Neuronal stem cell (in vitro differentiated cells): ENCODE results near the gene PCMT1.

Experiments
- DNase-seq: peaks from one replicate; pipeline ENCODE4 v3.0.0-alpha.2; 2013; ENCODE audit warnings: low spot score
- H2AFZ ChIP-seq: one replicate; pipeline ENCODE4 v1.6.1; 2013; ENCODE audit warnings: mild to moderate bottlenecking, low read length, inconsistent platforms
- H2AK5ac ChIP-seq: 2 replicates; pipeline ENCODE4 v1.6.1; 2013; ENCODE audit warnings: low read depth, mild to moderate bottlenecking, inconsistent platforms, low read length, moderate library complexity, mixed read lengths
- H2BK120ac ChIP-seq: 2 replicates; pipeline ENCODE4 v1.6.1; 2013; ENCODE audit warnings: low read depth, mild to moderate bottlenecking, inconsistent platforms, low read length, moderate library complexity, mixed read lengths
- H2BK12ac ChIP-seq: one replicate; pipeline ENCODE4 v1.6.1; 2013; ENCODE audit warnings: low read length, inconsistent platforms
- H2BK15ac ChIP-seq: 2 replicates; pipeline ENCODE4 v1.6.1; 2013; ENCODE audit warnings: mild to moderate bottlenecking, low read length, inconsistent platforms, mixed read lengths
- H2BK5ac ChIP-seq: one replicate; pipeline ENCODE4 v1.6.1; 2013; ENCODE audit warnings: inconsistent platforms, mild to moderate bottlenecking, low read length, moderate library complexity
- H3K14ac ChIP-seq: one replicate; pipeline ENCODE4 v1.6.1; 2013; ENCODE audit warnings: low read length, inconsistent platforms
- H3K18ac ChIP-seq: 2 replicates; pipeline ENCODE4 v1.6.1; 2013; ENCODE audit warnings: low read length, inconsistent platforms
- H3K23ac ChIP-seq: 2 replicates; pipeline ENCODE4 v1.6.1; 2013; ENCODE audit warnings: low read depth, mild to moderate bottlenecking, mixed read lengths, low read length, inconsistent platforms; ENCODE audit not compliant: poor library complexity
- H3K27ac ChIP-seq: replicated peaks from 3 replicates; pipeline ENCODE4 v1.5.1; 2013; ENCODE audit warnings: low read length, inconsistent platforms
- H3K27me3 ChIP-seq, 3 experiments: 2 replicates each; pipeline ENCODE4 v1.6.1; 2013; ENCODE audit warnings: low read length in 3 of 3, mild to moderate bottlenecking in 2 of 3, inconsistent platforms in 1 of 3, low read depth in 1 of 3, mixed read lengths in 1 of 3, moderate library complexity in 1 of 3; ENCODE audit not compliant: control insufficient read depth in 3 of 3, insufficient read depth in 3 of 3
- H3K36me3 ChIP-seq, 2 donors: replicated peaks in 1 of 2; 2 replicates each; pipeline ENCODE4 v1.6.1; 2013; ENCODE audit warnings: low read length in 2 of 2; ENCODE audit not compliant: control insufficient read depth in 2 of 2, insufficient read depth in 2 of 2
- H3K4ac ChIP-seq: 2 replicates; pipeline ENCODE4 v1.6.1; 2013; ENCODE audit warnings: inconsistent platforms, mild to moderate bottlenecking, low read length, moderate library complexity
- H3K4me1 ChIP-seq, 2 donors: 1 replicate in 1 of 2; 2 replicates in 1 of 2; pipeline ENCODE4 v1.6.1; 2013; ENCODE audit warnings: low read length in 2 of 2, low read depth in 1 of 2; ENCODE audit not compliant: control insufficient read depth in 2 of 2, insufficient read depth in 1 of 2
- H3K4me2 ChIP-seq: one replicate; pipeline ENCODE4 v1.6.1; 2013; ENCODE audit warnings: mild to moderate bottlenecking, low read length, inconsistent platforms; ENCODE audit not compliant: insufficient read depth, poor library complexity, severe bottlenecking
- H3K4me3 ChIP-seq, 2 donors: 2 replicates each; pipeline ENCODE4 v1.5.1; 2013; ENCODE audit warnings: low read length in 2 of 2, mild to moderate bottlenecking in 2 of 2, inconsistent platforms in 1 of 2, moderate library complexity in 1 of 2
- H3K79me1 ChIP-seq: one replicate; pipeline ENCODE4 v1.6.1; 2013; ENCODE audit warnings: low read depth, mild to moderate bottlenecking, inconsistent platforms, low read length, moderate library complexity
- H3K9ac ChIP-seq: one replicate; pipeline ENCODE4 v1.6.1; 2013; ENCODE audit warnings: mild to moderate bottlenecking, low read depth, low read length, inconsistent platforms; ENCODE audit not compliant: poor library complexity
- H3K9me3 ChIP-seq, 2 donors: replicated peaks in 1 of 2; 2 replicates each; pipeline versions ENCODE3 to v1.6.1; 2013; ENCODE audit warnings: low read length in 2 of 2, mild to moderate bottlenecking in 2 of 2, inconsistent platforms in 1 of 2, low read depth in 1 of 2, mixed read lengths in 1 of 2, moderate library complexity in 1 of 2; ENCODE audit not compliant: control insufficient read depth in 2 of 2, insufficient read depth in 1 of 2
- H4K8ac ChIP-seq: one replicate; pipeline ENCODE4 v1.6.1; 2013; ENCODE audit warnings: low read depth, mild to moderate bottlenecking, inconsistent platforms, low read length, moderate library complexity
- H4K91ac ChIP-seq: one replicate; pipeline ENCODE4 v1.6.1; 2013; ENCODE audit warnings: low read length, low read depth, mild to moderate bottlenecking, inconsistent platforms; ENCODE audit not compliant: poor library complexity
- WGBS, 2 donors: extraction: QIAGEN DNeasy Blood & Tissue Kit; methylation state at CpG; one replicate each; pipeline ENCODE4 v1.1.7; 2013; ENCODE audit warnings: missing lambda C conversion rate in 2 of 2, mixed read lengths in 1 of 2; ENCODE audit not compliant: insufficient read length in 2 of 2, insufficient replicate concordance in 1 of 2; ENCODE audit errors: extremely low coverage in 2 of 2; 5-methylcytosine and 5-hydroxymethylcytosine counted together

The PCMT1 gene

DNA sequence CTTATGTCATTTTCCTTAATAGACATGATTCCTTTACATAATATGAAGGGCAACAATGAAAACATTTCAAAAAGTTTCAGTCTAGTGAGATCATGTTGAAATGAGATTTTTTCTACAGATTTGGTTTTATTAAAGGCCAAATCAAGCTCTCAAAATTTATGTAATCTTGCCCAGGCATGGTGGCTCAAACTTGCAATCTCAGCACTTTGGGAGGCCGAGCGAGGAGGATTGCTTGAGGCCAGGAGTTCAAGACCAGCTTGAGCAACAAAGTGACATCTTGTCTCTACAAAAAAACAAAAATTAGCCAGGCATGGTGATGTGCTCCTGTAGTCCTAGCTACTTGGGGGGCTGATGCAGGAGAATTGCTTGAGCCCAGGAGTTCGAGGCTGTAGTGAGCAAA is 63.8 kb downstream of the PCMT1 start:
- Histone ChIP-seq H2BK5ac (no peak overlapping the region), H3K36me3 (peaks cover 0 to 14% of the 10 kb centered on the region in 2 donors), H4K8ac (no peak overlapping the region), H2AK5ac (no peak overlapping the region), H3K27ac (no peak overlapping the region), H2BK12ac (no peak overlapping the region), H2BK120ac (no peak overlapping the region), H3K23ac (no peak overlapping the region), H4K91ac (no peak overlapping the region), H3K4ac (no peak overlapping the region), H3K9ac (no peak overlapping the region), H3K9me3 (no peaks in the 10 kb centered on the region), H3K4me2 (no peak overlapping the region), H3K27me3 (no peaks in the 10 kb centered on the region), H3K18ac (no peak overlapping the region), H2BK15ac (no peak overlapping the region), H2AFZ (no peak overlapping the region), H3K79me1 (no peaks in the 10 kb centered on the region), H3K4me1 (no peaks in the 10 kb centered on the region), H3K4me3 (no peak overlapping the region), H3K14ac (no peak overlapping the region)
- no CpG with 5 or more reads among the region's 3 CpGs for WGBS, 2 donors
- no peak for DNase-seq

- Histone ChIP-seq H3K4ac (no peak overlapping the region), H2BK120ac (no peak overlapping the region), H3K23ac (no peak overlapping the region), H4K8ac (no peak overlapping the region), H2BK15ac (no peak overlapping the region), H3K4me2 (no peak overlapping the region), H3K14ac (no peak overlapping the region), H3K4me3 (no peak overlapping the region), H2BK5ac (no peak overlapping the region), H2BK12ac (no peak overlapping the region), H3K36me3 (peaks cover 0 to 29% of the 10 kb centered on the region in 2 donors), H2AFZ (no peak overlapping the region), H3K9ac (no peak overlapping the region), H4K91ac (no peak overlapping the region), H3K27me3 (no peaks in the 10 kb centered on the region), H3K27ac (no peak overlapping the region), H3K4me1 (no peaks in the 10 kb centered on the region), H3K18ac (no peak overlapping the region), H3K79me1 (no peaks in the 10 kb centered on the region), H2AK5ac (no peak overlapping the region), H3K9me3 (no peaks in the 10 kb centered on the region)
- no peak for DNase-seq
- no CpG with 5 or more reads among the region's 4 CpGs for WGBS, 2 donors
Observed at GRCh38 chr6:149815788-149816187, 66.2 kb downstream of the PCMT1 start.

- no peaks in the 10 kb centered on the region for H3K4me1 ChIP-seq
- H3K23ac ChIP-seq = no peak overlapping the region
- no peak overlapping the region for H3K9ac ChIP-seq
- no peaks in the 10 kb centered on the region for H3K9me3 ChIP-seq
- no peak overlapping the region for H3K4me2 ChIP-seq
- H3K14ac ChIP-seq = no peak overlapping the region
- H2AFZ ChIP-seq = no peak overlapping the region
- no peak overlapping the region for H2BK120ac ChIP-seq
- H3K4me3 ChIP-seq = no peak overlapping the region
- no CpG with 5 or more reads among the region's 7 CpGs for WGBS, 2 donors
- H3K79me1 ChIP-seq = no peaks in the 10 kb centered on the region
- no peaks in the 10 kb centered on the region for H3K27me3 ChIP-seq
- no peak for DNase-seq
- H3K18ac ChIP-seq = no peak overlapping the region
- peaks cover 0 to 55% of the 10 kb centered on the region in 2 donors for H3K36me3 ChIP-seq
- no peak overlapping the region for H4K8ac ChIP-seq
- H3K27ac ChIP-seq = no peak overlapping the region
- H2BK5ac ChIP-seq = no peak overlapping the region
- H2BK15ac ChIP-seq = no peak overlapping the region
- no peak overlapping the region for H3K4ac ChIP-seq
- H4K91ac ChIP-seq = no peak overlapping the region
- H2AK5ac ChIP-seq = no peak overlapping the region
- no peak overlapping the region for H2BK12ac ChIP-seq
Observed at GRCh38 chr6:149820506-149820905, 71.0 kb downstream of the PCMT1 start.

- Histone ChIP-seq H3K36me3 (peaks cover 0 to 62% of the 10 kb centered on the region in 2 donors), H2BK120ac (no peak overlapping the region), H4K91ac (no peak overlapping the region), H3K4me2 (no peak overlapping the region), H4K8ac (no peak overlapping the region), H3K4me3 (no peak overlapping the region), H3K23ac (no peak overlapping the region), H2AFZ (no peak overlapping the region), H3K79me1 (no peaks in the 10 kb centered on the region), H3K14ac (no peak overlapping the region), H3K9me3 (no peaks in the 10 kb centered on the region), H3K4ac (no peak overlapping the region), H2AK5ac (no peak overlapping the region), H3K9ac (no peak overlapping the region), H3K18ac (no peak overlapping the region), H2BK12ac (no peak overlapping the region), H2BK5ac (no peak overlapping the region), H2BK15ac (no peak overlapping the region), H3K27me3 (no peaks in the 10 kb centered on the region), H3K4me1 (no peaks in the 10 kb centered on the region), H3K27ac (no peak overlapping the region)
- no peak for DNase-seq
- WGBS, 2 donors = no CpG with 5 or more reads among the region's 1 CpG
Observed at GRCh38 chr6:149821492-149821891, 72.0 kb downstream of the PCMT1 start.
